OCI-M2 (cell line): ENCODE measurements around the gene MGST3.
"Not testable (repeated sequence)": the region's sequence is repeated elsewhere in the genome, so short reads cannot be mapped to it uniquely, and the experiment has no call there.

Experiments
- DNase-seq: peaks from one replicate; lab custom pipeline; 2025; ENCODE audit not compliant: unreplicated experiment; lab: John Stamatoyannopoulos, UW

The MGST3 gene

DNA sequence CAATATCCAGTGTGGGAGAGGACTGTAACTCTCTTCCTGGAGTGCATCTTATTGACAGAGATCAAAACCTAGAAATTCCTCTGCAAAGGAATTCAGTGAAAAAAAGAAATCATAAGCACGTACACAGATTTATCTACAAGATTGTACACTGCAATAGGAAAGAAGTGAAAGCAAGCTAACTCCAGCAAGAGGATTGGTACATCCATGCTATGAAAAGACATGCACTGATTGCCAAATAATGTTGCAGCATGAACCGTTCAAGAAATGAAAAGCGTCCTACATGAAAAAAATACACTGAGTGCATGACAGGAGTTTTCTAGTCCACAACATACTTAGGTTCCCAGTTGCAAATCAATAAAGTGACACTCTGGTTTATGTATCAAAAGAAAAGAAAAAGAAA is 1.9 kb upstream of the MGST3 start:
- DNase-seq: no peak

DNA sequence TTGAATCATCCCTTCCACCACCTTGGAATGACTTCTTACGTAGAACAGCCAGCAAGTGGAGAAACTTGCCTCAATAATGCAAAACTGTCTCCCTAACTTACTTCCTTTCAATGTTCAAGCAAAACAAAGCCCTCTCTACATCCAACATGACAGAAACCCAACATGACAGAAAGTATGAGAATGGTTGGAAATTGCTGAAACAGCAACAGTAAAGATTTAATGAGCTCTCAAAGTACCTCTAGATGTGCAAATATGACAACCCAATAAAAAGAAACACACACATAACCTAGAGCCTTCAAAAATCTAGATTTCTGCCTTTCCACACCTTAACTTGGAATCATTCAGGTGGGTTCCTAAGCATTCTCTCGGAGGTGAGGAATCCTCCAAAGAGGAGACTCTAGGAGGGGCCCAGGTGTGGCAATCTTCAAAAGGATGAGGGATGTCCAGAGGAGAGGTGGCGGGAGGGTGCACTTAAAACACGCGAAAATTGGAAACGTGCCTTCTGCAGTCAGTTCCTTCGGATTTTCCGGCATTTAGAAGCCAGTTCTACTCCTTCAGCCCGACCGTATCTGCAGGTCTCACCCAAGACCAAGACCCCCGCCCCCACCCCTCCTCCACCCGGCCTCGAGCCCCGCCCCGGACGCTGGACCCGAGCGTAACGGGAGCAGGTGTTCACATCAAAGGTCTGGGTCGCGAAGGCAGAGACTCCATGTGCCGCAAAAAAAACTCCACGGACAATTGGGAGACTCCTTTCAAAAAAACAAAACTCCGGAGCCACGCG is 996 bp upstream of the MGST3 start:
- DNase-seq: no peak

- no peak for DNase-seq
Observed at GRCh38 chr1:165631342-165632151, 513 bp downstream of the MGST3 start.

- no peak for DNase-seq
Observed at GRCh38 chr1:165632152-165632469, 1.1 kb downstream of the MGST3 start.

- DNase-seq: no peak
Observed at GRCh38 chr1:165632491-165632890, 1.5 kb downstream of the MGST3 start.

- DNase-seq: no peak
Observed at GRCh38 chr1:165633614-165634013, 2.6 kb downstream of the MGST3 start.

DNA sequence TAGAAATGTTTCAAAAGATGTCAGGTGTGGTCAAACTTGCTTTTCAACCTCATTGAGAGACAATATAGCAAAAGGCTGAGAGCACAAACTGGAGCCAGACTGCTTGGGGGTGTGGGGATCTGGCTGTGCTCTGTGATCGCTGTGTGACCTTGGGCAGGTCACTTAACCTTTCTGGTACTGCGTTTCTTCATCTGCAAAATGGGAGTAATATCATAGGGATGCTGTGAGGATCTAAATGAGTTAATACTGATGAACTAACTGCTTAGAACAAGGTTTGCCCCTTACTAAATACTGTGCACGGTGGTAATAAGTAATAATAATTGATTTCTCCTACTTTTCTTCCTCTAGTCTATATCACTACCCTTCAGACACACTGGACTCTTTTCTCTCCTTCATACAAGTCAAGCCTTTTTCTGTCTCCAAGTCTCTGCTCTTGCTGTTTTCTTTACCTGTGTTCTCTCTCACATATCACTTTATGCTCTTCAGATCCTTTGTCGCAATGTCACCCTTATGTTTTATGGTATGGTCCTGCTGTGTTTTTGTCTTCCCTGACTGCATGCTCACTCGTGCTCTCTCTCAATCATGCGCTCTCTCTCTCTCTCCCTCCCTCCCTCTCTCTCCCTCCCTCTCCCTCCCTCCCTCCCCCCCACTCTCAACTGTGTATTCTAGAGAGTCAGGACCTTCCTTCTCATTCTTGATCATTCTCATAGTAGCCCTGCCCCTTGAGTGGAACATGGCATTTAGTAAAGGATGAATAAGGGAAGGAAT is 3.3 kb downstream of the MGST3 start:
- no peak for DNase-seq

DNA sequence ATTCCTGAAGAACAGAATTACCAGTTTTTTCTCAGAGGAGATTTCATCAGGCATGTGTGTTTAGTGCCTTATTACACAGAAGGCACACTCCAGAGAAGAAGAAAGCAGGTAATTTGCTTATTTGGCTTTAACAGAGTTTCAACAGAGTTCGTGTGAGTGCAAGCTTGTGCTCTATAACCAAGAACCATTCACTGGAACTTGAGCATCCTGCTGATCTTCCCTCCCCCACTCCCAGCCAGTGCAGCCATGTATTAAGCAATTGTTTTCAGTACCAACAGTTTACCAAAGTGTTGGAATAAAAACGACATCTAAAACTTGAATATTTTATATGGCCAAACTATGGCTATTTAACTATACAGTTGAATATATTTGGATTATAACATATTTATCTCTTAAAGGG is 4.3 kb downstream of the MGST3 start:
- DNase-seq: no peak

GRCh38 chr1:165635823-165636222 is 4.8 kb downstream of the MGST3 start:
- no peak for DNase-seq

DNA sequence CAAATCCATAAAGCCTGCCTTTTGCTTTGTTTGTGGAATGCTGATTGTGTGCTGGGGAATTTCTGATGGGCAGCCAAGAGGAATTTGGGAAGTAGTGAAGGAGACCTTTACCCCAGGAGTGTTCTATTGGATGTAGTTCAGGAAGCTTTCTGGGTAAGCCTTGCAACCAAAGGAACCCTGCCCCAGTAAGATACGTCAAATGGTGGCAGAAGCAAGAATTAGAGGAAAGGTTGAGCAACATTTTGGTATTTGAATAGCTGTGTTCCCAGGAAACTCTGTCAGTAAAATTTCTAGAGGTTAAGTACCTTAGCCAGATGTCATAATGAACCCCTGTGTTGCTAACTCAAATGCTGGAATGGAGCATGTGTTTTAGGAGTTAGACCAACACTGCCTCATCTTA is 6.4 kb downstream of the MGST3 start:
- DNase-seq: no peak

DNA sequence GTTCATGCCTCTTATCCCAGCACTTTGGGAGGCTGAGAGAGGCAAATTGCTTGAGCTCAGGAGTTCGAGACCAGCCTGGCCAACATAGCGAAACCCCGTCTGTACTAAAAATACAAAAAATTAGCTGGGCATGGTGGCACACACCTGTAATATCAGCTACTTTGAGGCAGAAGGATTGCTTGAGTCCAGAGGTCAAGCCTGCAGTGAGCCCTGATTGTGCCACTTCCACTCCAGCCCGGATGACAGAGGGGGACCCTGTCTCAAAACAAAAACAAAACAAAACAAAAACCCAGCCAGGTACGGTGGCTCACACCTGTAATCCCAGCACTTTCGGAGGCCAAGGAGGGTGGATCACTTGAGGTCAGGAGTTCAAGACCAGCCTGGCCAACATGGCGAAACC is 7.2 kb downstream of the MGST3 start:
- not testable (repeated sequence) for DNase-seq

DNA sequence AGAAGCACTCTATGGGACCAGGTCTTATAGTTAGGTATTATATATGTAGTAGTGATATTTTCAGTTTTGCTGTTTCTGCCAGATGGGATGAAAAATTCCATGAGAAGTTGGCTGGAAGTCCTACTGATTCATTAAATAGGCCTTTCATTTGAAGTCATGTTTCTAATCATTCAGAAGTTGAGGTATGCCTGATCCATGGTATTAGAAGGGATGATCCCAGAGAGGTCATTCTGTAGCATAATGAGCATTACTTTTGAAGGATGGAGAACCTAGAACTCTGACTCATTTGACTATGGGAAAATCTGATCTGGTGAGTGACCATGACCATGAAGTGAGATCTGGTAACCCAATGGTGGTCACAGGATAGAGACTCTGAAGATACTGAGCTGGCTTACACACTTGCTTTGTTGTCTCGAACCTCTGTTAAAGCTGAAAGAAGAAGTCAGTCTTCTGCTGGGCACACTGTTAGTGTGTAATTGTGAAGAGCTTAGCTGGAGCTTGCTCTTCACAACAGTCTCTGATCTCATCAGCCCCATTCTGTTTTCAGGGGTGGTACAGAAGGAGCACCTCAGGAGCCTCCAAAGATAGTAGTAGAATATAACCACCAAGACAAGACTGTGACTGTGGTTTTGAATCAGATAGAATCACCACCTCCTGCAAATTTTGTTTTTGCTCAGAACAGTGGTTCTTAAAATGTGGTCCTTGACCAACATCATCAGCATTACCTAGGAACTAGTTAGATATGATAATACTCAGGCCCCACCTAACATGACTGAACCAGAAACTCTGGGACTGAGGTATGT is 9.0 kb downstream of the MGST3 start:
- DNase-seq: no peak

DNA sequence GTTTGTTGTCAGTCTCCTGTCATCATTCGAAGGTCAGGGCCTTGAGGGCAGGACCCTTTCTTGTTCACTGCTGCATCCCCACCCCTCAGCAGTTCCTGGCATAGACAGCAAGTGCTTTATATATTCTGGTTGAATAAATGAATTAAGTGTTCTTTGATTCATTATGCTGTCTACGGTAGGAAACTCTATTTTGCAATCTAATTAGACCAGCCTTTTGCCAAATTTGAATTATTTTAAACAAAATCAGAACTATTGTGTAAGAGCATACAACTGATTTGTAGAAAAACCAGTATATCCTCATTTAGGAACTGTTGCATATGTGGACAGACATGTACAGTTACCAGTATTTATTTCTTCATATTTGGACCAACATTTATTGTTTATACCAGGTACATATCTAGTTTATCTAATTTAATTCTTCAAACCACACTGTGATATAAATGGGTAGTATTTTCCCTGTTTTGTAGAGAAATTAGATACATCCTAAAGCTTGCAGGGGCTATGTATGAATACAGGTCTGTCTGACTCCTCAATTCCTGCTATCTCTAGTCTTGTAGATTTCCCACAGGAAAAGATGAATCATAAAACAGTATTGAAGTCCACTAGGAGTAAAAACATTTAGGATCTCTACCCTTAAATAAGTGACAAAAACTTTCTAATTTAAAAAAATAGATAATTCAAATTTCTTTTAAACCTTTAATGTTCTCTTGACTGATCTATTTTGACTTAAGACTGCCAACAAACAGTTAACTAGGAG is 10.4 kb downstream of the MGST3 start:
- no peak for DNase-seq

DNA sequence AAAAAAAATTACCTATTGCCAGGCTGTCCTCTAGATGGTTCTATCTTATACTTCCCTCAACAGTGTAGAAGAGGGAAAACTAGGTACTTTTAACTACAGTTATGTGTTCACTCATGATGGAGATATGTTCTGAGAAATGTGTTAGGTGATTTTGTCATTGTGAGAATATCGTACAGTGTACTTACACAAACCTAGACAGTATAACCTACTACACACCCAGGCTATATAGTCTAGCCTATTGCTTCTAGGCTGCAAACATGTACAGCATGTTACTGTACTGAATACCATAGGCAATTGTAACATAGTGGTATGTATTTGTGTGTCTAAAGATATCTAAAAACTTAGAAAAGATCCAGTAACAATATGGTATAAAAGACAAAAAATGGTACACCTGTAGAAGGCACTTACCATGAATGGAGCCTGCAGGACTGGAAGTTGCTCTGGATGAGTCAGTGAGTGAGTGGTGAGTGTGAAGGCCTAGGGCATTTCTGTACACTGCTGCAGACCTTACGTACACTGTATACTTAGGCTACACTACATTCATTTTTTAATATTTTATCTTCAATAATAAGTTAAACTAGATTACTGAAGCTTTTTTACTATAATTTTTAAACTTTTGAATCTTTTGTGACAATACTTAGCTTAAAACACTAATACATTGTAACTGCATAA is 13.2 kb downstream of the MGST3 start:
- DNase-seq: no peak

GRCh38 chr1:165645654-165646366 is 14.8 kb downstream of the MGST3 start:
- DNase-seq: peak; percentile 43

DNA sequence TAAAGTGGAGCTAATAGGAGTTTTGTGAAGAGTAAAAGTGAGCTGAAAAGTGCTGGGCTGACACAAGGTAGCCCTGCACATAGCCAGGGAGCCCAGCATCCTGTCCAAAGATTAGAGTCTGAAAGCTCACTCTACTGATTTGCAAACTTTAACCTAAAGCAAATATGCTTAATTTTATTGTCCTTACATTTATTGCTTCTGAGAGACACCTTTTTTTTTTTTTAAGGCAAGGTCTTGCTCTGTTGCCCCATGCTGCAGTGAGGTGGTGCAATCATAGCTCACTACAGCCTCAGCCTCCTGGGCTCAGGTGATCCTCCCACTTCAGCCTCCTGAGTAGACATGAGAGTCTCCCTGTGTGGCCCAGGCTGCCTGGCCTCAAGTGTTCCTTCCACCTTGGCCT is 16.5 kb downstream of the MGST3 start:
- DNase-seq: no peak

- DNase-seq: no peak
Observed at GRCh38 chr1:165647970-165648369, 16.9 kb downstream of the MGST3 start.

- no peak for DNase-seq
Observed at GRCh38 chr1:165648919-165649572, 18.0 kb downstream of the MGST3 start.
